Esophagus squamous epithelium (tissue), 5 donors: Measurements from ENCODE around the gene COQ5. TPM values are rescaled to one million over a fixed set of nuclear protein-coding genes. Genes with fewer than 3 reads are reported as not detected.

Experiments used
- DNase-seq: peaks from one replicate; lab custom pipeline; 2025; lab: John Stamatoyannopoulos, UW
- H3K27ac ChIP-seq, 4 donors: fragments of 200-600 bp; sonication (generic); one replicate each; pipeline ENCODE4 v1.5.1; 2016 to 2019; ENCODE audit warnings: mild to moderate bottlenecking in 1 of 4
- H3K27me3 ChIP-seq, 4 donors: fragments of 200-600 bp; sonication (generic); 1 replicate in 3 of 4; 2 replicates in 1 of 4; pipeline versions ENCODE4 v1.5.1 to v1.6.0; 2017 to 2021; ENCODE audit warnings: antibody characterized with exemption in 1 of 4
- H3K36me3 ChIP-seq, 3 donors: fragments of 200-600 bp; sonication (generic); one replicate each; pipeline ENCODE4 v1.5.1; 2016 to 2019
- H3K4me1 ChIP-seq, 3 donors: fragments of 200-600 bp; sonication (generic); one replicate each; pipeline ENCODE4 v1.5.1; 2017 to 2019
- H3K4me3 ChIP-seq, 4 donors: fragments of 200-600 bp; sonication (generic); 1 replicate in 3 of 4; 2 replicates in 1 of 4; pipeline ENCODE4 v1.5.1; 2016 to 2019; ENCODE audit warnings: mild to moderate bottlenecking in 2 of 4, moderate library complexity in 1 of 4
- H3K9me3 ChIP-seq, 3 donors: fragments of 200-600 bp; sonication (generic); one replicate each; pipeline ENCODE4 v1.5.1; 2016 to 2019
- CTCF ChIP-seq, 6 experiments: fragments of 450-650 bp in 4 of 6; fragments of 200-600 bp in 2 of 6; sonication (generic) in 2 of 6; IDR thresholded peaks; one replicate each; pipeline ENCODE4 v1.5.1; 2016 to 2019; ENCODE audit warnings: antibody characterized with exemption in 6 of 6, mild to moderate bottlenecking in 4 of 6, moderate library complexity in 4 of 6
- POLR2A ChIP-seq, 4 donors: fragments of 450-650 bp; IDR thresholded peaks; one replicate each; pipeline ENCODE4 v1.6.1; 2017; ENCODE audit warnings: antibody characterized with exemption in 4 of 4, mild to moderate bottlenecking in 4 of 4, moderate library complexity in 3 of 4
- WGBS, 2 donors: methylation state at CpG; one replicate each; pipeline ENCODE4 v1.1.5; 2018; 5-methylcytosine and 5-hydroxymethylcytosine counted together
- intact Hi-C: fragments of 100-400 bp; cut with DNase I; formaldehyde crosslinking; loops from one replicate; pipeline ENCODE4 v1.15.0; 2022
- total RNA-seq, 4 donors: library from RNA; depleted of rRNA; stranded (reverse); fragments of >200 nt; gene quantifications; one replicate each; pipeline ENCODE4 v1.1.0, GENCODE V29; 2016
- donor health status: DM: yes; HTN: yes; CAD: no.

COQ5 gene
- total RNA-seq, 4 donors from 2014 or later = 12.2 to 27.7 (median 20.3) TPM

GRCh38 chr12:120483621-120484020, 45.3 kb downstream of the COQ5 start:
- WGBS, 2 donors = 85 to 86% methylated on average over 1 of the region's 1 CpG
- intact Hi-C loops = no loop called here
- Histone ChIP-seq H3K27ac (no peak overlapping the region), H3K4me1 (peaks cover 0 to 19% (median 2%) of the 10 kb centered on the region in 3 donors), H3K27me3 (no peaks in the 10 kb centered on the region), H3K36me3 (peaks cover 0 to 15% (median 0%) of the 10 kb centered on the region in 3 donors), H3K4me3 (no peak overlapping the region), H3K9me3 (no peaks in the 10 kb centered on the region)
- TF ChIP-seq POLR2A (IDR thresholded peaks at IDR 0.05) (no peak), CTCF (IDR thresholded peaks at IDR 0.05) (no peak)
- no peak for DNase-seq

- no peaks in the 10 kb centered on the region for H3K9me3 ChIP-seq
- peaks cover 0 to 25% (median 2%) of the 10 kb centered on the region in 3 donors for H3K4me1 ChIP-seq
- H3K36me3 ChIP-seq = peaks cover 0 to 15% (median 0%) of the 10 kb centered on the region in 3 donors
- no peak for DNase-seq
- 89 to 94% methylated on average over 8 to 9 of the region's 9 CpGs for WGBS, 2 donors
- H3K27me3 ChIP-seq = no peaks in the 10 kb centered on the region
- H3K27ac ChIP-seq = no peak overlapping the region
- TF ChIP-seq POLR2A (IDR thresholded peaks at IDR 0.05) (no peak), CTCF (IDR thresholded peaks at IDR 0.05) (no peak)
- H3K4me3 ChIP-seq = no peak overlapping the region
- intact Hi-C loops = no loop called here
These were observed 47.8 kb downstream of the COQ5 start for GRCh38 chr12:120481022-120481767.

DNA sequence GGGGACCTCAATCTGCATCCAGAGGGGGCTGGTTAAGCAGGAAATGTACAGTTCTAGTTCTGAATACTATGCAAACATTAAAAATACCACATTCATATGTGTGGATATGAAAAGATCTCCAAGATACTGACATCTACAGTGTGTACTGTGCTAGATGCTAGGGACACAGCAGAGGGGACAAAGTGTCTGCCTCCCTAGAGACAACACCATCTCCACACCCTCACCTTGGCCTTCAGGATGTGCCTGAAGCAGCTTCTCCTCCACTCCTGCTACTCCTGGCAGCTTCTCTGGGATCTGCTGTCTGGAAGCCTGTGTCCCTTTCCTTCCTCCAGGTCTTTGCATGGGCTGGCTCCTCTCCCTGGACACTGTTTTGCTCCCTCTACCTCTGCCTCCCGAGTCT, 48.7 kb downstream of the COQ5 start:
- no peaks in the 10 kb centered on the region for H3K9me3 ChIP-seq
- 44 to 50% methylated on average over 1 of the region's 1 CpG for WGBS, 2 donors
- intact Hi-C loops = no loop called here

GRCh38 chr12:120479458-120479857, 49.5 kb downstream of the COQ5 start:
- Histone ChIP-seq H3K36me3 (peaks cover 0 to 15% (median 0%) of the 10 kb centered on the region in 3 donors), H3K9me3 (no peaks in the 10 kb centered on the region), H3K4me3 (no peak overlapping the region), H3K27ac (peak overlapping the region in 3 of 4 donors; percentile 18 to 53 (median 33)), H3K4me1 (peaks cover 2 to 35% (median 5%) of the 10 kb centered on the region in 3 donors), H3K27me3 (no peaks in the 10 kb centered on the region)
- DNase-seq = no peak
- intact Hi-C loops = no loop called here
- no peak for TF ChIP-seq POLR2A (IDR thresholded peaks at IDR 0.05)
- TF ChIP-seq CTCF (IDR thresholded peaks at IDR 0.05) = no peak
- 78% methylated on average over 1 of the region's 1 CpG for WGBS, 2 donors

More for the DNA sequence above, 48.7 kb downstream of the COQ5 start:
- TF ChIP-seq POLR2A (IDR thresholded peaks at IDR 0.05) = no peak
- no peak for TF ChIP-seq CTCF (IDR thresholded peaks at IDR 0.05)
- peak overlapping the region in 3 of 4 donors; percentile 18 to 53 (median 33) for H3K27ac ChIP-seq
- H3K36me3 ChIP-seq = peaks cover 0 to 15% (median 0%) of the 10 kb centered on the region in 3 donors
- no peaks in the 10 kb centered on the region for H3K27me3 ChIP-seq
- no peak for DNase-seq
- H3K4me3 ChIP-seq = no peak overlapping the region
- peaks cover under 1 to 29% (median 2%) of the 10 kb centered on the region in 3 donors for H3K4me1 ChIP-seq

- WGBS, 2 donors = 82 to 100% methylated on average over 1 of the region's 1 CpG
- TF ChIP-seq POLR2A (IDR thresholded peaks at IDR 0.05) = no peak
- no peak for TF ChIP-seq CTCF (IDR thresholded peaks at IDR 0.05)
- intact Hi-C loops = no loop called here
- H3K4me1 ChIP-seq = peaks cover 12 to 70% (median 21%) of the 10 kb centered on the region in 3 donors
- H3K4me3 ChIP-seq = no peak overlapping the region
- no peaks in the 10 kb centered on the region for H3K27me3 ChIP-seq
- H3K27ac ChIP-seq = peak overlapping the region in 2 of 4 donors; percentile 65 to 84
- DNase-seq = no peak
- no peaks in the 10 kb centered on the region for H3K9me3 ChIP-seq
- no peaks in the 10 kb centered on the region for H3K36me3 ChIP-seq
These were observed 53.3 kb downstream of the COQ5 start for GRCh38 chr12:120475643-120476042.
